Transverse colon (tissue), 4 donors: Measurements from ENCODE around the gene CD59.

ENCODE experiments used
- CTCF ChIP-seq, 5 experiments: fragments of 200-600 bp in 3 of 5; fragments of 450-650 bp in 2 of 5; sonication (generic) in 3 of 5; IDR thresholded peaks; 1 replicate in 2 of 5; 2 replicates in 3 of 5; pipeline ENCODE4 v1.5.1; 2016 to 2017; ENCODE audit warnings: antibody characterized with exemption in 5 of 5, inconsistent platforms in 3 of 5, mild to moderate bottlenecking in 2 of 5, moderate library complexity in 1 of 5
- EP300 ChIP-seq: sonication (generic); formaldehyde crosslinking; IDR thresholded peaks from one replicate; pipeline ENCODE4 v1.6.1; 2017; ENCODE audit warnings: antibody characterized with exemption, low read depth
- POLR2A ChIP-seq: fragments of 450-650 bp; IDR thresholded peaks from one replicate; pipeline ENCODE4 v1.6.1; 2016; ENCODE audit warnings: antibody characterized with exemption, mild to moderate bottlenecking, moderate library complexity
- POLR2AphosphoS5 ChIP-seq, 3 donors: sonication (generic); formaldehyde crosslinking; IDR thresholded peaks; one replicate each; pipeline ENCODE4 v1.6.1; 2016; ENCODE audit warnings: antibody characterized with exemption in 3 of 3

DNA sequence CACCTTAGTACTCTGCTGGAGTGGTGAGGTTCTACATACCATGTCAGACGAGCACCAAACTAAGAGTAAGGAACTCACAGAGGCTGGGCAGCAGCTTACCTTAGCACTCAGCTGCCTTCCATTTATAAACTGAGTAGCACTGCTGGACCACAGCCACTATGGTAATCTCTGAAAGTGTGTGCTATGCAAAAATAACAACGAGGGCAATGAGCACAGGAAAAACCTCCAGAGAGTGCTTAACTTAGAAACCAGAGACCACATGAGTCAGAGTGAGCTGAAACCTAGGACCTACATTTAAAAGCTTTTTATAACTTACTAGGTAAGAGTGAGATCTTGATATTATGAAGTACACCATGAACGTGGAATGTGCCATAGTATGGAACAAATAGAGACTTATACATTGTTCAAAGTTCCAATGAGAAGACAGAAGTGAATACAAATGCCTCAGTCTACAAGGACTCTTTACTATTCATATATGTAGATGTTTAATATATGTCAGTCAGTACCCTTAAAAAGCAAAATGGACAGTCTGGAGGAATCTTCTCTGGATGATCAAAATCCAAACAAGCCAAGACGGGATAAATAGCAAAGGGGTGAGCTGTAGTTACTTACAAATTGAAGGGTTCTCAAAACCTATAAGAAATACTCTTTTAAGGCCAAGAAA lies 17.2 kb upstream of the CD59 start:
- TF ChIP-seq CTCF (IDR thresholded peaks at IDR 0.05), result no peak
- TF ChIP-seq POLR2A, result no peak
- no peak for TF ChIP-seq POLR2AphosphoS5 (IDR thresholded peaks at IDR 0.05)
- no peak for TF ChIP-seq EP300
